Endothelial cell of umbilical vein (primary cell): ENCODE results near the gene FHIP1B.

Experiments
- EZH2 ChIP-seq: IDR thresholded peaks from 2 replicates; pipeline ENCODE4 v1.6.1; 2012; ENCODE audit warnings: borderline replicate concordance, low read depth, mild to moderate bottlenecking, moderate library complexity, low read length, inconsistent platforms; ENCODE audit not compliant: severe bottlenecking
- FOS ChIP-seq: IDR thresholded peaks from 2 replicates; pipeline ENCODE4 v1.6.1; 2011; ENCODE audit warnings: mild to moderate bottlenecking, low read length, moderate library complexity, borderline replicate concordance; ENCODE audit not compliant: insufficient read depth
- GATA2 ChIP-seq: IDR thresholded peaks from 2 replicates; pipeline ENCODE4 v1.7.0; 2011; ENCODE audit warnings: low read depth, mild to moderate bottlenecking, moderate library complexity, mixed read lengths, low read length; ENCODE audit not compliant: insufficient read length, insufficient read depth
- MYC ChIP-seq: IDR thresholded peaks from one replicate; pipeline ENCODE4 v1.6.1; 2011; ENCODE audit warnings: mild to moderate bottlenecking, low read depth, low read length
- POLR2A ChIP-seq: IDR thresholded peaks from 2 replicates; pipeline ENCODE4 v1.6.1; 2012; ENCODE audit warnings: low read depth, mild to moderate bottlenecking, control low read depth, low read length
- POLR2AphosphoS5 ChIP-seq: IDR thresholded peaks from 2 replicates; pipeline ENCODE4 v1.6.1; 2012; ENCODE audit warnings: low read depth, mild to moderate bottlenecking, control low read depth, low read length, moderate library complexity; ENCODE audit not compliant: insufficient read depth
- TF ChIP-seq, protein P1 (sequence below), 2 donors: IDR thresholded peaks; 1 replicate in 1 of 2; 2 replicates in 1 of 2; pipeline ENCODE4 v1.5.1; 2011; ENCODE audit warnings: low read length in 2 of 2, mild to moderate bottlenecking in 2 of 2, moderate library complexity in 2 of 2, control low read depth in 1 of 2, inconsistent platforms in 1 of 2, low read depth in 1 of 2; ENCODE audit not compliant: insufficient read depth in 1 of 2; ENCODE audit errors: extremely low read depth in 1 of 2
- TF ChIP-seq, protein P2 (sequence below): IDR thresholded peaks from 2 replicates; pipeline ENCODE4 v1.6.1; 2011; ENCODE audit not compliant: insufficient read depth, insufficient read length

DNA sequence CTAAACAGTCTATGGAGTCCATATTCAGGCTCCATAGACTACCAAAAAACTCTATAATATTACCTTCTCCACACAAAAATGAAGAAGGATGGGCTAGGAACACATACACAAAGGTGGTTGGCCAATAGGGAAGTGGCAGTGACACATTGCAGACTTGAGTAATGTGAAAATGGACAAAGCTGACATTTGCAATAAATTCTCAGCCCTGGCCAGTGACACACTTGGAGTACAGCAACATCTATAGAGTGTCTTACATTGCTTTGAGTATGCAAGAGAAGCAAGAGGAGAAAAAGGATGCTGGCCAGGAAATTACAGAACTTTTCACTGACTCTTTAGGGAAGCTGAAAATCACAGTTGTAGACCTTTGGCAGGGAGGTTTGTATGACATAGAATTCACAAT lies 42.7 kb downstream of the FHIP1B start:
- TF ChIP-seq, protein P1, sequence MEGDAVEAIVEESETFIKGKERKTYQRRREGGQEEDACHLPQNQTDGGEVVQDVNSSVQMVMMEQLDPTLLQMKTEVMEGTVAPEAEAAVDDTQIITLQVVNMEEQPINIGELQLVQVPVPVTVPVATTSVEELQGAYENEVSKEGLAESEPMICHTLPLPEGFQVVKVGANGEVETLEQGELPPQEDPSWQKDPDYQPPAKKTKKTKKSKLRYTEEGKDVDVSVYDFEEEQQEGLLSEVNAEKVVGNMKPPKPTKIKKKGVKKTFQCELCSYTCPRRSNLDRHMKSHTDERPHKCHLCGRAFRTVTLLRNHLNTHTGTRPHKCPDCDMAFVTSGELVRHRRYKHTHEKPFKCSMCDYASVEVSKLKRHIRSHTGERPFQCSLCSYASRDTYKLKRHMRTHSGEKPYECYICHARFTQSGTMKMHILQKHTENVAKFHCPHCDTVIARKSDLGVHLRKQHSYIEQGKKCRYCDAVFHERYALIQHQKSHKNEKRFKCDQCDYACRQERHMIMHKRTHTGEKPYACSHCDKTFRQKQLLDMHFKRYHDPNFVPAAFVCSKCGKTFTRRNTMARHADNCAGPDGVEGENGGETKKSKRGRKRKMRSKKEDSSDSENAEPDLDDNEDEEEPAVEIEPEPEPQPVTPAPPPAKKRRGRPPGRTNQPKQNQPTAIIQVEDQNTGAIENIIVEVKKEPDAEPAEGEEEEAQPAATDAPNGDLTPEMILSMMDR (IDR thresholded peaks at IDR 0.05; ENCODE audit: extremely low read depth in 1 of 2, insufficient read depth in 1 of 2, low read depth in 1 of 2, low read length in 2 of 2): no peak
- TF ChIP-seq POLR2A (no peak), POLR2AphosphoS5 (no peak), MYC (no peak), EZH2 (no peak), FOS (no peak), GATA2 (no peak)
- TF ChIP-seq, protein P2, sequence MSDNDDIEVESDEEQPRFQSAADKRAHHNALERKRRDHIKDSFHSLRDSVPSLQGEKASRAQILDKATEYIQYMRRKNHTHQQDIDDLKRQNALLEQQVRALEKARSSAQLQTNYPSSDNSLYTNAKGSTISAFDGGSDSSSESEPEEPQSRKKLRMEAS: no peak
